ENCODE data around the gene EGFLAM.

- TF ChIP-seq POLR2A (IDR thresholded peaks at IDR 0.05; ENCODE audit: low read depth) (no peak), CTCF (IDR thresholded peaks at IDR 0.05) (no peak), POLR2AphosphoS5 (IDR thresholded peaks at IDR 0.05) (no peak)
Measured at GRCh38 chr5:38370358-38371100, 112.2 kb downstream of the EGFLAM start.

Measured in esophagus muscularis mucosa (tissue), 3 donors.